Measurements from ENCODE around the gene MAP1S.
A peak's percentile ranks its signal among the peaks of the same experiment; 100 is the strongest.

Gene MAP1S

GRCh38 chr19:17718947-17719711 lies at the start of gene MAP1S:
Gene MAP1S, plus strand, starts transcription at chr19:17719480. Its CDS starts 23 bp downstream, at chr19:17719503.
- peak; percentile 49 to 53 for DNase-seq (ENCODE audit: extremely low read depth in 1 of 2, low read depth in 1 of 2)

- DNase-seq (ENCODE audit: extremely low read depth in 1 of 2, low read depth in 1 of 2), result peak in 1 of 2 donors; percentile 5
These were observed 47.4 kb upstream of the MAP1S start for GRCh38 chr19:17671906-17672305.

GRCh38 chr19:17673937-17674799 lies 45.1 kb upstream of the MAP1S start:
- DNase-seq (ENCODE audit: extremely low read depth in 1 of 2, low read depth in 1 of 2), result no peak

- DNase-seq (ENCODE audit: extremely low read depth in 1 of 2, low read depth in 1 of 2), result no peak
These were observed 43.0 kb upstream of the MAP1S start for GRCh38 chr19:17676295-17676694.

GRCh38 chr19:17677002-17677401 lies 42.3 kb upstream of the MAP1S start:
- DNase-seq (ENCODE audit: extremely low read depth in 1 of 2, low read depth in 1 of 2), result no peak

- no peak for DNase-seq (ENCODE audit: extremely low read depth in 1 of 2, low read depth in 1 of 2)
These were observed 40.4 kb upstream of the MAP1S start for GRCh38 chr19:17678836-17679235.

- DNase-seq (ENCODE audit: extremely low read depth in 1 of 2, low read depth in 1 of 2), result no peak
These were observed 39.6 kb upstream of the MAP1S start for GRCh38 chr19:17679526-17680229.

- DNase-seq (ENCODE audit: extremely low read depth in 1 of 2, low read depth in 1 of 2), result peak; percentile 47 to 50
These were observed 39.0 kb upstream of the MAP1S start for GRCh38 chr19:17680230-17680722.

GRCh38 chr19:17681505-17682125 lies 37.7 kb upstream of the MAP1S start:
- peak in 1 of 2 donors; percentile 15 for DNase-seq (ENCODE audit: extremely low read depth in 1 of 2, low read depth in 1 of 2)

- DNase-seq (ENCODE audit: extremely low read depth in 1 of 2, low read depth in 1 of 2), result no peak
These were observed 37.0 kb upstream of the MAP1S start for GRCh38 chr19:17682273-17682672.

GRCh38 chr19:17683078-17683477 lies 36.2 kb upstream of the MAP1S start:
- DNase-seq (ENCODE audit: extremely low read depth in 1 of 2, low read depth in 1 of 2), result no peak

GRCh38 chr19:17684256-17684655 lies 35.0 kb upstream of the MAP1S start:
- no peak for DNase-seq (ENCODE audit: extremely low read depth in 1 of 2, low read depth in 1 of 2)

- DNase-seq (ENCODE audit: extremely low read depth in 1 of 2, low read depth in 1 of 2), result no peak
These were observed 33.7 kb upstream of the MAP1S start for GRCh38 chr19:17685451-17686022.

- no peak for DNase-seq (ENCODE audit: extremely low read depth in 1 of 2, low read depth in 1 of 2)
These were observed 33.2 kb upstream of the MAP1S start for GRCh38 chr19:17686023-17686521.

- no peak for DNase-seq (ENCODE audit: extremely low read depth in 1 of 2, low read depth in 1 of 2)
These were observed 32.7 kb upstream of the MAP1S start for GRCh38 chr19:17686592-17687024.

GRCh38 chr19:17687141-17687856 lies 32.0 kb upstream of the MAP1S start:
- no peak for DNase-seq (ENCODE audit: extremely low read depth in 1 of 2, low read depth in 1 of 2)

- peak in 1 of 2 donors; percentile 16 for DNase-seq (ENCODE audit: extremely low read depth in 1 of 2, low read depth in 1 of 2)
These were observed 31.2 kb upstream of the MAP1S start, which contains the start of gene UNC13A for GRCh38 chr19:17687857-17688784. Gene UNC13A, minus strand, starts transcription at chr19:17688354. Its CDS starts 155 bp downstream, at chr19:17688199.

Data from stimulated activated CD8-positive, alpha-beta memory T cell treated with anti-CD3 and anti-CD28 coated beads, Interleukin-7, amount 100 ng/mL, for 48 hours (primary cell).